ENCODE data around the gene OSBPL5.
"Not testable (repeated sequence)": the region's sequence is repeated elsewhere in the genome, so short reads cannot be mapped to it uniquely, and the experiment has no call there.

The OSBPL5 gene

GRCh38 chr11:3181725-3182461, 16.8 kb upstream of the OSBPL5 start:
- no peak for DNase-seq

GRCh38 chr11:3180869-3181268, 15.8 kb upstream of the OSBPL5 start:
- DNase-seq: no peak

GRCh38 chr11:3178349-3178748, 13.2 kb upstream of the OSBPL5 start:
- no peak for DNase-seq

GRCh38 chr11:3177931-3178330, 12.8 kb upstream of the OSBPL5 start:
- DNase-seq: no peak

- DNase-seq: no peak
Observed at GRCh38 chr11:3176487-3176886, 11.4 kb upstream of the OSBPL5 start.

GRCh38 chr11:3175194-3175593, 10.1 kb upstream of the OSBPL5 start:
- DNase-seq: no peak

GRCh38 chr11:3174387-3174786, 9.3 kb upstream of the OSBPL5 start:
- no peak for DNase-seq

GRCh38 chr11:3173795-3174194, 8.7 kb upstream of the OSBPL5 start:
- no peak for DNase-seq

- DNase-seq: no peak
Observed at GRCh38 chr11:3171931-3172560, 6.9 kb upstream of the OSBPL5 start.

- DNase-seq: no peak
Observed at GRCh38 chr11:3170756-3171650, 5.9 kb upstream of the OSBPL5 start.

GRCh38 chr11:3170044-3170755, 5.1 kb upstream of the OSBPL5 start:
- peak in 1 of 3 experiments; percentile 8 for DNase-seq

- peak in 1 of 3 experiments; percentile 22 for DNase-seq
Observed at GRCh38 chr11:3169255-3170043, 4.3 kb upstream of the OSBPL5 start.

- DNase-seq: not testable (repeated sequence)
Observed at GRCh38 chr11:3168742-3169254, 3.7 kb upstream of the OSBPL5 start.

- DNase-seq: no peak
Observed at GRCh38 chr11:3167143-3168119, 2.3 kb upstream of the OSBPL5 start.

- no peak for DNase-seq
Observed at GRCh38 chr11:3166268-3167142, 1.4 kb upstream of the OSBPL5 start.

GRCh38 chr11:3165916-3166267, 782 bp upstream of the OSBPL5 start:
- DNase-seq: no peak

- DNase-seq: no peak
Observed at GRCh38 chr11:3164552-3165151, 458 bp downstream of the OSBPL5 start.

GRCh38 chr11:3164138-3164551, 965 bp downstream of the OSBPL5 start:
- no peak for DNase-seq
